GM13977 (cell line): ENCODE measurements around the gene TNFRSF8.
A peak's percentile ranks its signal among the peaks of the same experiment; 100 is the strongest.

Experiments used
- DNase-seq: peaks from one replicate; pipeline ENCODE4 v3.0.0; 2012; ENCODE audit warnings: low spot score
- CTCF ChIP-seq: IDR thresholded peaks from 2 replicates; pipeline ENCODE4 v1.5.1; 2012; ENCODE audit warnings: mild to moderate bottlenecking, control low read depth; ENCODE audit not compliant: insufficient read depth; ENCODE audit errors: extremely low read depth, missing control alignments
- in situ Hi-C: fragments of 300-500 bp; cut with MboI; formaldehyde crosslinking; loops from one replicate; pipeline ENCODE4 v1.12.0; 2022; ENCODE audit warnings: low sequenced_read_pairs, low pct_unique_long_range_greater_than_20kb, mixed read lengths, inconsistent platforms; ENCODE audit not compliant: unreplicated experiment

Gene TNFRSF8

GRCh38 chr1:12063141-12064072, at the start of gene TNFRSF8:
Gene TNFRSF8, plus strand, starts transcription at chr1:12063303. Its CDS starts 296 bp downstream, at chr1:12063599.
- in situ Hi-C loops: no loop called here
- DNase-seq: peak; percentile 66
- peak; percentile 26 for TF ChIP-seq CTCF

GRCh38 chr1:12014141-12014991, 48.7 kb upstream of the TNFRSF8 start:
- TF ChIP-seq CTCF: no peak
- DNase-seq: no peak
- in situ Hi-C loops: no loop called here

DNA sequence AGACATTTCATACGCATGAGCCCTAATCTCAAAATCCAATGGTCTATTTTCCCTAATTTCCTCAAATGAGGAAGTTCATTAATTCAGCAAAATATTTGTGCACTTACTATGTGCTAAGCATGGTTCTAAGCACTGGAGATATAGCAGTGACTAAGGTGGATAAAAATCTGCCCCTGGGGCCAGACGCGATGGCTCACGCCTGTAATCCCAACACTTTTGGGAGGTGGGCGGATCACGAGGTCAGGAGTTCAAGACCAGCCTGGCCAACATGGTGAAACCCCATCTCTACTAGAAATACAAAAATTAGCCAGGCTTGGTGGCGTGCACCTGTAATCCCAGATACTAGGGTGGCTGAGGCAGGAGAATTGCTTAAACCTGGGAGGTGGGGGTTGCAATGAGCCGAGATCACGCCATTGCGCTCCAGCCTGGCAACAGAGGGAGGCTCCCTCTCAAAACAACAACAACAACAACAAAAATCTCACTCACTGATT, 48.1 kb upstream of the TNFRSF8 start:
- TF ChIP-seq CTCF: no peak
- in situ Hi-C loops: no loop called here
- no peak for DNase-seq

DNA sequence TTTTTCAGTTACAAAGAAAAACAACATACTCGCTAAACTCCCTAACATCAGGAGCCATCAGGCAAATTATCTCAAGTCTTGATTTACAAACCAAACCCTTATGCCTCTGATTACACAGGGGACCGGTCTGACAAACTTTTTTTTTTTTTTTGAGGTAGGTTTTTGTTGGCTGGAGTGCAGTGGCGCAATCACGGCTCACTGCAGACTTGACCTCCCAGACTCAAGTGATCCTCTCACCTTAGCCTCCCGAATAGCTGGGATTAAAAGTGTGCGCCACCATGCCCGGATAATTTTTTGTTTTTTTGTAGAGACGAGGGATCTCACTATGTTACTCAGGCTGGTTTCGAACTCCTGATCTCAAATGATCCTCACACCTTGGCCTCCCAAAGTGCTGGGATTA, 47.6 kb upstream of the TNFRSF8 start:
- no peak for DNase-seq
- in situ Hi-C loops: no loop called here
- TF ChIP-seq CTCF: no peak

GRCh38 chr1:12016182-12016581, 46.9 kb upstream of the TNFRSF8 start:
- in situ Hi-C loops: no loop called here
- no peak for TF ChIP-seq CTCF

GRCh38 chr1:12019858-12020509, 43.1 kb upstream of the TNFRSF8 start:
- in situ Hi-C loops: no loop called here
- DNase-seq: no peak
- no peak for TF ChIP-seq CTCF

More at GRCh38 chr1:12016182-12016581, 46.9 kb upstream of the TNFRSF8 start:
- no peak for DNase-seq
